Keratinocyte (primary cell): ENCODE measurements around the gene PRSS36. TPM values are rescaled to one million over a fixed set of nuclear protein-coding genes. Genes with fewer than 3 reads are reported as not detected.

Experiments used
- DNase-seq: peaks from one replicate; pipeline ENCODE4 v3.0.0-alpha.2; 2011; ENCODE audit warnings: low read depth, missing footprints, low spot score
- FAIRE-seq: peaks from 2 replicates; lab custom pipeline; 2011; peaks lifted over from hg19 to GRCh38; lab: Jason Lieb, UNC
- H2AFZ ChIP-seq: 2 replicates; pipeline ENCODE4 v1.6.0; 2012; ENCODE audit warnings: low read length, control low read depth, inconsistent platforms; ENCODE audit not compliant: control insufficient read depth
- H3K27ac ChIP-seq: 2 replicates; pipeline ENCODE4 v1.5.1; 2011; ENCODE audit warnings: low read length; ENCODE audit not compliant: control insufficient read depth, insufficient read depth
- H3K27me3 ChIP-seq: 3 replicates; pipeline ENCODE4 v1.6.0; 2011; ENCODE audit warnings: low read length; ENCODE audit not compliant: control insufficient read depth, insufficient read depth; ENCODE audit errors: extremely low read depth
- H3K36me3 ChIP-seq, 2 experiments: 2 replicates in 1 of 2; 3 replicates in 1 of 2; pipeline ENCODE4 v1.5.1; 2011; ENCODE audit warnings: low read length in 2 of 2, mild to moderate bottlenecking in 1 of 2; ENCODE audit not compliant: control insufficient read depth in 2 of 2, insufficient read depth in 2 of 2; ENCODE audit errors: extremely low read depth in 1 of 2
- H3K4me1 ChIP-seq: 3 replicates; pipeline ENCODE4 v1.5.1; 2011; ENCODE audit warnings: low read length; ENCODE audit not compliant: control insufficient read depth, insufficient read depth; ENCODE audit errors: extremely low read depth
- H3K4me2 ChIP-seq: 3 replicates; pipeline ENCODE4 v1.6.0; 2011; ENCODE audit warnings: low read depth, low read length; ENCODE audit not compliant: control insufficient read depth, insufficient read depth; ENCODE audit errors: extremely low read depth
- H3K4me3 ChIP-seq, 3 experiments: fragments of 200-600 bp in 1 of 3; sonication (generic) in 1 of 3; 2 replicates in 2 of 3; 3 replicates in 1 of 3; pipeline ENCODE4 v1.5.1; 2011 to 2016; ENCODE audit warnings: low read length in 3 of 3, mild to moderate bottlenecking in 3 of 3, control low read depth in 2 of 3, inconsistent platforms in 1 of 3, low read depth in 1 of 3, mixed read lengths in 1 of 3, mixed run types in 1 of 3, moderate library complexity in 1 of 3; ENCODE audit not compliant: control insufficient read depth in 2 of 3, insufficient read depth in 2 of 3; ENCODE audit errors: extremely low read depth in 1 of 3
- H3K79me2 ChIP-seq: 2 replicates; pipeline ENCODE4 v1.6.0; 2012; ENCODE audit warnings: low read length; ENCODE audit not compliant: control insufficient read depth, insufficient read depth
- H3K9ac ChIP-seq: 3 replicates; pipeline ENCODE4 v1.6.0; 2011; ENCODE audit warnings: low read length; ENCODE audit not compliant: control insufficient read depth, insufficient read depth; ENCODE audit errors: extremely low read depth
- H3K9me1 ChIP-seq: 3 replicates; pipeline ENCODE4 v1.6.0; 2011; ENCODE audit warnings: low read length; ENCODE audit not compliant: control insufficient read depth, insufficient read depth; ENCODE audit errors: extremely low read depth
- H3K9me3 ChIP-seq: 2 replicates; pipeline ENCODE4 v1.5.1; 2012; ENCODE audit warnings: low read depth, low read length; ENCODE audit not compliant: control insufficient read depth
- H4K20me1 ChIP-seq: 3 replicates; pipeline ENCODE4 v1.6.0; 2011; ENCODE audit warnings: low read length; ENCODE audit not compliant: control insufficient read depth, insufficient read depth; ENCODE audit errors: extremely low read depth
- CTCF ChIP-seq, 3 experiments: IDR thresholded peaks in 1 of 3; conservative IDR thresholded peaks in 1 of 3; optimal IDR thresholded peaks in 1 of 3; 2 replicates in 2 of 3; 3 replicates in 1 of 3; pipeline versions ENCODE3 to v1.5.1; 2011; ENCODE audit warnings: low read length in 3 of 3, mild to moderate bottlenecking in 3 of 3, moderate library complexity in 2 of 3, control low read depth in 1 of 3, inconsistent platforms in 1 of 3; ENCODE audit not compliant: insufficient read depth in 2 of 3; ENCODE audit errors: extremely low read depth in 1 of 3
- EZH2 ChIP-seq: IDR thresholded peaks from one replicate; pipeline ENCODE4 v1.6.1; 2012; ENCODE audit warnings: inconsistent platforms, mild to moderate bottlenecking, low read length, moderate library complexity
- dilution Hi-C: fragments of 300-500 bp; cut with MboI; formaldehyde crosslinking; loops from one replicate; pipeline ENCODE4 v1.7.0; 2020; ENCODE audit warnings: low sequenced_read_pairs; ENCODE audit not compliant: extremely low pct_ligation_motif_present
- polyA plus RNA-seq, 5 experiments: library from polyadenylated mRNA; depleted of rRNA in 3 of 5; stranded (reverse) in 3 of 5; stranded (forward) in 1 of 5; unstranded in 1 of 5; fragments of >200 nt; gene quantifications; 1 replicate in 1 of 5; 2 replicates in 3 of 5; 3 replicates in 1 of 5; pipeline versions ENCODE4 v1.2.1 to v1.2.3, GENCODE V29; 2011 to 2012; ENCODE audit warnings: missing spikeins in 2 of 5, low read depth in 1 of 5, low replicate concordance in 1 of 5

The PRSS36 gene
- polyA plus RNA-seq, 1 donor (not counting 4 experiments of a cell fraction or from before 2014, with no cell fraction given): 0.43 TPM

GRCh38 chr16:31182391-31182790 is 32.5 kb upstream of the PRSS36 start:
- peaks cover 72% of the 10 kb centered on the region for H3K79me2 ChIP-seq
- H3K9me1 ChIP-seq: peaks cover 6% of the 10 kb centered on the region
- FAIRE-seq: no peak
- no peak for DNase-seq
- H3K4me2 ChIP-seq: peak overlapping the region; percentile 98
- H3K4me1 ChIP-seq: peaks cover 21% of the 10 kb centered on the region
- peak overlapping the region; percentile 96 for H3K9ac ChIP-seq
- H3K36me3 ChIP-seq: peaks cover 31 to 54% of the 10 kb centered on the region in 2 experiments
- H3K27ac ChIP-seq: no peak overlapping the region
- dilution Hi-C loops: no loop called here
- H3K27me3 ChIP-seq: no peaks in the 10 kb centered on the region
- TF ChIP-seq CTCF (optimal IDR thresholded peaks at IDR 0.05 in 1 of 3, IDR thresholded peaks at IDR 0.05 in 1 of 3, conservative IDR thresholded peaks at IDR 0.05 in 1 of 3; ENCODE audit: extremely low read depth in 1 of 3, insufficient read depth in 2 of 3, low read length in 3 of 3): no peak
- TF ChIP-seq EZH2: no peak
- H3K4me3 ChIP-seq: peak overlapping the region; percentile 91 to 93 (median 92)
- no peak overlapping the region for H2AFZ ChIP-seq
- no peaks in the 10 kb centered on the region for H3K9me3 ChIP-seq
- peaks cover 46% of the 10 kb centered on the region for H4K20me1 ChIP-seq

- no peaks in the 10 kb centered on the region for H3K27me3 ChIP-seq
- no peaks in the 10 kb centered on the region for H3K9me3 ChIP-seq
- H3K27ac ChIP-seq: peak overlapping the region; percentile 98
- DNase-seq (no peak), FAIRE-seq (no peak)
- H4K20me1 ChIP-seq: peaks cover 37% of the 10 kb centered on the region
- H3K4me3 ChIP-seq: peak overlapping the region; percentile 91 to 93 (median 92)
- H3K4me2 ChIP-seq: peak overlapping the region; percentile 98
- H3K9ac ChIP-seq: peak overlapping the region; percentile 96
- dilution Hi-C loops: no loop called here
- H3K9me1 ChIP-seq: peaks cover 6% of the 10 kb centered on the region
- peaks cover 61% of the 10 kb centered on the region for H3K79me2 ChIP-seq
- H2AFZ ChIP-seq: no peak overlapping the region
- H3K4me1 ChIP-seq: peaks cover 23% of the 10 kb centered on the region
- H3K36me3 ChIP-seq: peaks cover 24 to 43% of the 10 kb centered on the region in 2 experiments
- TF ChIP-seq CTCF (optimal IDR thresholded peaks at IDR 0.05 in 1 of 3, IDR thresholded peaks at IDR 0.05 in 1 of 3, conservative IDR thresholded peaks at IDR 0.05 in 1 of 3; ENCODE audit: extremely low read depth in 1 of 3, insufficient read depth in 2 of 3, low read length in 3 of 3) (no peak), EZH2 (no peak)
These were observed 31.4 kb upstream of the PRSS36 start for GRCh38 chr16:31181102-31181830.
